Astrocyte of the hippocampus (primary cell): ENCODE measurements around the gene GRK6.

Experiments used
- DNase-seq: peaks from one replicate; pipeline ENCODE4 v3.0.0; 2011; ENCODE audit warnings: low read depth, low spot score

The GRK6 gene

DNA sequence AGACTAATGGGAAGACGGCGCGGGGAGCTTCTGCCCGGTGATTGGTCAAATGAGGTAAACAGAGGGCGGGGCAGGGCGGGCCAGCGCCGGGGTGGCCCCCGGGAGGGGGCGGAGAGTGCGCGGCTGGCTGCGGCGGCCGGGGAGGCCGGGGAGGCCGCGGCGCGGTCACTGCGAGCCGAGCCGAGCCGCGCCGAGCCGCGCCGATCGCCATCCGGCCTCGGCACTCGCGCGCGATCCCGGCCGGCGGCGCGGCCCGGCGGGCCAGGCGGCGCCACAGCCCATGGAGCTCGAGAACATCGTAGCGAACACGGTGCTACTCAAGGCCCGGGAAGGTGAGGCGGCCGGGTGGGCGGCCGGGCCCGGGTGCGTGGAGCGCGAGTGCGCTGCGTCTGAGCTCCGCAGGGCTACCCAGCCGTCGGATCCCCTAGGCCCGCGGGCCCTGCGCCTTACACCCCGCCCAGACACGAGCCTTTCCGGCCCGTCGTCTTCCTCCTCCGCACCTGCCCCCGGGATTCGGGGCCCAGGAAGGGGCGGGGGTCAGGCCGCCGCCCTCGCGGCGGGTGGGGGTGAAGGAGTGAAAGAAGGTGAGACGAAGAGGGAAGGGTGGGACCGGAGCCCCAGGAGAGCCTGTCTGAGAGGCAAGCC is at the start of gene GRK6:
GRK6 (plus strand) TSS at position 111 of the 645 bp plus-strand sequence; CDS start at position 281, 170 bp downstream.
- DNase-seq, result no peak

DNA sequence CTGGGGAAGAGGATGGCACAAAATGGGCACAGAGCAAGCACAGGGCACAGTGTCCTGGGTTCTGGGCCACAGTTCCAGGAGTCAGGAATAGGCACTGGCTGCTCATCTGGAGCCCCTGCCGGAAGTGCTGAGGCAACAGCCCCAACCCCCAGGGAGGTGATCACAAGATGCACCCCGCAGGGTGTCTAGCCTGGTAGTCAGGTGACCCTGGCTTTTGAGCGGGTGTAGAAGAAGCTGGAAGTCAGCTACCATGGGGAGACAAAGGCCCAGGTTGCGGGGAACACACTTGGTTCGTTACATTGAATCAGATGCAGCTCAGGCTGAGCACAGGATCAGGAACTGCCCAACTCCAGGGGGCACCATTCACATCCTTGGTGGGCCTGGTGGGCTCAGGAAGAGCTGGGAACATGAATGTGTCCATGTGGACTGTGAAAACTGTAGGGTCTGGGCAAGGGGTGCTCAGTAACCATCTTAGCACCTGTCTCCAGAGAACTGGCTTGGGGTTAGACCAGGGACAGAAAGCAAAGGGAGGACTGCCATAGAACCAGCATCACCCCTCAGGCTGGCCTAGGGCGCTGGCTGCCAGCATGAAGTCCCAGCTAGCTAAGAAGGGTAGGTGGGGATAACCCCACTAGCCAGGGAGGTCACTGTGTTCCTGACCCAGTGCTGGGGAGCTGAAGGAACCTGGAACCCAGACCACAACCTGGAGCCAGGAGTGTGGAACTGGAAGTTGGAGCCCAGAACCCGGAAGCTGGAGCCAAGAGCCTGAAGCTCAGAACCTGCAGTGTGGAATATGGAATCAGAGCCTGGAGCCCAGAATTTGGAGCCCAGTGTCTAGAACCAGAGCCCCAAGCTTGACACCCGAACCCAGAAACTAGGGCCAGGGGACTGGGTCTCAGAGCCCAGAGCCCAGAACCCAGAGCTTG is 48.4 kb upstream of the GRK6 start:
- no peak for DNase-seq

DNA sequence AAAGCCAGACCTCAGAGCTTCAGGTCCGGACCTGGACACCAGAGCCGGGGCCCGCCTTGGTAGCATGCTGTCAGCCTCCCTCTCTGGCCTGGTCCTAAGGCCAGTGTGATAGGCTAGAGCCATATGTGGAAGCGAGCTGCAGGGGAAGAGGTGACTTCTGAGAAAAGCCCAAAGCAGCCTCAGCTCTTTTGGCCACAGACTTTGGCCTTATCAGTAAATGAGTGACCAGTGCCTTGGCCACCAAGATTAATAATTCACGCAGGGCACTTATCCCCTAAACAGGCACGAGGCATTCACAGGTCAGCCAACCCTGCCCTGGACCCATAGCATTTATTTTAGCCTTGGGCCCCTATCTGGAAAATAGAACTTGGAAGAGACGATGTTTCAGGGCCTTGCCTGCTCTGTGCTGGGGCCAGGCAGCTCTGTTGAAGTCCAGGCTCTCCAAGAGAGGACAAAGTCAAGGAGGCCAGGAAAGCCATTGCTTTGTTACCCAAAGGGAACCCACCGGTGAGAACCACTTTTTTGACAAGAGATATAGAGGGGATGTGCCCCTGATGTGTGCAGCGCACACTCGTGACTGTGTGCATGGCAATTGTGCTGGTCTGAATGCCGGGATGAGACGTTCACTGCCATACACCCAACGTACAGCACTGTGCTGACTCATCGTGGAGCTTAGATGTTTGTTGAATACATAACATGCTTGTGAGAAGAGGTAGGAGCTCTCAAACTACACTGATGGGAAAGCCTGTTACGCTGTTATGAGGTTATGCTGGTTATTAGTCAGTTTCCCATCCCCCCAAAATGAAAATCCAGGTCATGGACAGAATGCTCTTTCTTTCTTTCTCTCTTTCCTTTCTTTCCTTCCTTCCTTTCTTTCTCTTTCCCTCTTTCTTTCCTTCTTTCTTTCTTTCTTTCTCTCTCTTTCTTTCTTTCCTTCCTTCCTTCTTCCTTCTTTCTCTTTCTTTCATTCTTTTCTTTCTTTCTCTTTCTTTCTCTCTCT is 47.3 kb upstream of the GRK6 start:
- peak; percentile 78 for DNase-seq

DNA sequence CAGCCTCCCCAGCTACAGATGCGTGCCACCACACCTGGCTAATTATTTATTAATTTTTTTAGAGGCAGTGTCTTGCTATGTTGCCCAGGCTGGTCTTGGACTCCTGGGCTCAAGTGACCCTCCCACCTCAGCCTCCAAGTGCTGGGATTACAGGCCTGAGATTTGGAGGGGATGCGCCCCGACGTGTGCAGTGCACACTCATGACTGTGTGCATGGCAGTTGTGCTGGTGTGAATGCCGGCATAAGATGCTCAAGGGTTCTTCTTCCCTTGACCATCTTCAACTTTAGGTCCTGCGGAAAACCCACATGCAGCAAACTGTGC is 45.7 kb upstream of the GRK6 start:
- no peak for DNase-seq

DNA sequence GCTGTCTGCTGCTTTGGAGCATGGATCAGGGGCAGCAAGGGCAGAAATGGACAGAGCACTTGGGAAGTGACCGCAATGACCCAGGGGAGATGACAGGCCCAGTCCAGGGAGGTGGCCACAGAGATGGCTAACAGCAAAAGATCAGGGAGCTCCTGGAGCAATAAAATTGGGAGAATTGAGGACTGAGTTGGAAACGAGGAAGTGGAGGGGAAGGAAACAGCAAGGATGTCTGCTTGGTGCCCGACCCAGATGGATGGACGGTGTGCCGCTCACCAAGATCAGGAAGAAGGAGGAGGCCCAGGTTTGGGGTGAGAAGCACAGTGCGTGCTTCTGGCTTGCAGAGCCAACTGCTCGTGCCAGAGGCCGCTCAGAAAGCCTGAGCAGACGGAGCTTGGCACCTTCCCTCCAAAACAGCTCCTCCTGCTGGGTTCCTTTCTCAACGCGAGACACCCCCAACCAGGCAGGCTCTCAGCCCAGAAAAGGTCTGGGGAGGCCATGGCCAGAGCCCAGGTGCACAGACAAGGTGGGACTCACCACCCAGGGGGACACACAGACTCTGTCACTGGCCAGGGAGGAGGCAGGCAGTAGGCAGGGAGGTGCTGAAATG is 44.0 kb upstream of the GRK6 start:
- DNase-seq, result peak; percentile 54

DNA sequence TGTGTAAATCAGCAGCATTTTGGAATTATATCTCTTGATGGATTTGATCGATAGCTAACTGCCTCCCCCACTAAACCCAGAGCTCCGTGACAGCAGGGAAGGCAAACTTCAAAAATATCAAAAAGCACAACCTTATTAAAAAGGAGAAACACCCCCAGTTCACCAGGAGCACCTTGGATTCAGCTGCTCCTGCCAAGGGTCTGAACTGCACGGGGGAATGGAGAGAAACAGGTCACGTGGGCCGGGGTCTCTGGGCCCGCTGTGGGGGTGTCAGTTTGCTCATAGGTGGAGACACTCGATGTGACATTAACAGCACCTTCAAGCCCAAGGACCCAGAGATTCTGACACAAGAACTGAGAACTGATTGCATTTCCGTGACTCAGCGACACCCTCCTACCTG is 43.3 kb upstream of the GRK6 start:
- DNase-seq, result no peak

DNA sequence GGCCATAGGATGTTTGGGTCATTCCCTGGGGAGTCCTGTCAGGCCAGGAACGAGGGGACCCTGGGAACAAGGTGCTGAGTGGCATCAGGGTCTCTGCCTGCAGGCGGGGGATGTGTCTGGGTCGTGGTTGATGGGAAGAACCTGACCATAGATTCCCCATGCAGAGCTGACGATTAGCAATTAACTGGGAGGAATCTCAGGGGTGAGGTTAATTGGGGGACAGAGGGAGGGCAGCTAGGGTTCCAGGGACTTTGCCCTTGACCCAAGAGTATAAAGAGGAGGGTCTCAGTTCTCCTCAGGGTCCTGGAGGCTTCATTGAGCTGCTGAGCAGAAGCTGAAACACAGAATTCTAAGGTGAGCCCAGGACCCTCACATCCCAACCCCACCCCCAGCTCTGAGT is 42.3 kb upstream of the GRK6 start, which contains the start of gene SLC34A1:
SLC34A1 (plus strand) TSS at position 301 of the 400 bp plus-strand sequence. CDS start 1,308 bp downstream, outside the sequence.
- DNase-seq, result no peak

DNA sequence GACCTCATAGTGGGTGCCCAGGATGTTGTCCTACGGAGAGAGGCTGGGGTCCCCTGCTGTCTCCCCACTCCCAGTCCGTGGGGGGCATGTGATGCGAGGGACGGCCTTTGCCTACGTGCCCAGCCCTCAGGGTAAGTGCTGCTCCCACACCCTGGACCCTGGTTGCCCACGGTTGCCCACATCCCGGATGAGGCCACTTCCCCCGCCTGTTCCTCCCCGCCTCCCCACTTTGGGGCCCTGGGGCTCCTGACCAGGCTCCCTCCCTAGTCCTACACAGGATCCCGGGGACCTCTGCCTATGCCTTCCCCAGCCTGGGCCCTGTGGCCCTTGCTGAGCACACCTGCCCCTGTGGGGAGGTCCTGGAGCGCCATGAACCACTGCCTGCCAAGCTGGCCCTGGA is 40.8 kb upstream of the GRK6 start:
- DNase-seq, result no peak

DNA sequence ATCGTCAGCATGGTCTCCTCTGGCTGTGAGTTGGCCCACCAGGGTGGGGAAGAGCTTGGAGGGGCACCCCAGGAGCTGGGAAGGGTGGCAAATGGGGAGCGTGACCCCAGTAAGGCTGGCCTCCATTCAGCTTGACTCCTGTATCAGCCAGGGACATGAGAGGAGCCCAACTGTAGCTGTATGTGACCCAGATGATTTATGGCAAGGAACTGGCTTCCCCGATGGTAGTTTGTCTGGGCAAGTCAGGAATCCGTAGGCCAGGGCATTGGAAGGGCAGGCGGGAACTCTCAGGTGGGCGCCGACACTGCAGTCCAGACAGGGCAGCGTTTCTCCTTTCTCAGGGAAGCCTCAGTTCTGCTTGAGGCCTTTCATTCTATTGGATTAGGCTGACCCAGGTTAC is 39.9 kb upstream of the GRK6 start:
- no peak for DNase-seq

DNA sequence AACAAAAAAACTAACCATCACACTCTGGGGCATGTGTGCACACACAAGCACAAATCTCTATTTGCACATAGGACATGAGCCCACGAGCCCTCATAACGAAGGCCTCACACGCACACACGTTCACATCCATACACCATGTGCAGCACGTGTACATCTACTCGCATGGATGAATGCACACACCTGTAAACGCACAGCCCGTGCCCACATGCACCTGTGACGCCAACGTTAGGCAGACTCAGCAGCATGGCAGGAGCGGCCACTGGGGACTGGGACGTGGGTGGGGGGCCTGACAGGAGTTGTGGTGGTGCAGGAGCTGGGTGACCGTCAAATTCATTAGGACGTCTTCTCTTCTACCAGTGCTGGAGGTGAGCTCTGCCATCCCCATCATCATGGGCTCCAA is 39.1 kb upstream of the GRK6 start:
- DNase-seq, result no peak

DNA sequence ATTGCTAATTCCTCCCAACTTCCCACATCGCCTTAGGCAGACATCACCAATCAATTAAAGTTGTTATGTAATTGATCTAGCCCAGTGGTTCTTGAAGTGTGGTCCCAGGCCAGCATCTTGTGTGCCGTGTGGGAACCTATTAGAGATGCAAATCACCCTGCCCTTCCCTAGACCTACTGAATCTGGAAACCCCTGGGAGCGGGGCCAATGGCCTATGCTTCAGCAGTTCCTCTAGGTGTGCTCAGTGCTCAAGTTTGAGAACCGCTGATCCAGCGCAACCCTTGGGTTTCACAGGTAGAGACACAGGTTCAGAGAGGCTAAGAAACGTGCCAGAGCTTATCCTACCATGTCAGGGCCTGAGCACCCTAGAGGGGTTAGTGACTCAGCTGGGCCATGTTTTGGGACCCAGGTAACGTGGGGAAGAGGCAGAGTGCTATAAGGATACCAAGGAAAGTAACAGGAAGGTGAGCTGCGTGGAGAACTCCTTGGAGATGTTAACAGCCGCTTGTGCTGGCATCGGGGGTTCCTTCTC is 37.9 kb upstream of the GRK6 start:
- no peak for DNase-seq

DNA sequence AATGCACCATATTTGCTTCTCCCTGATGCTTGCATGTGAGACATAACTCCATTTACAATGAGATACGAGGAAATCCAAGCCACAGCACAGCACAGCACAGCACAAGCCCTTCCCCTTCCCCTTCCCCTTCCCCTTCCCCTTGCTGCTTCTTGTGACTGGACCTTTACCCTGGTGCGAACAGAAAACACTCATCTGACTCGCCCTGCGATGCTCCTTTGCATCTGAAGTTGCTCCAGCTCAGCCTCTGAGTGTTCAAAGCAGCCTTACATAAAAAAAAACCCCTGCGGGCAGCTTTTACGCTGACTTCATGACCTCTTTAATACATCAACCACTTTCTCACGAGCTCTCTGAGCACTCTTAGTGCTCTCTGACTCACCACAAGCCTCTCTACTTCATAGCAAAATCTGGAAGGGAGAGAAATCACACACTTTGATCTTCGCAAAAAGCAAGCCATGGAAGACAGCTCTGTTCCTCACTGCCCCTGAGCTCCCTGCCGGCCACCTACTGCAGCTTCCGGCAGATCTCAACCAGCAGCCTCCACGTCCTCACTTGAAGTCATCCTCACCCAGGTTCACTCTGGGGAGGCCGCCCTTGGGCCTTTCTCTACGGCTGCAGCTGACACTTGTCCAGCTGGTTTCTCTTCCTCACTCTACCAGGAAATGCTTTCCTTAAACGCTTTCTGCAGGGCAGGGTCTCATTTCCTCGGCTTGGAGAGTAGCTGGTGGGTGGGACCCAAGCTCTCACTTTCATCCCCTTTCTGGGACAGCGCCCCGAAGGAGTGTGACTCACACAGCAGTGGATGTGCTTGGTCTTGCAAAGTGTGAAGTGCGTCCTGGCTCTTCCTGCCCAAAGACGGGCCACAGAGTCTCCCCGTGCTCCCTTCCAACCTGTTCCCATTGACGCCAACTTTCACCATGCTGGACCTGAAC is 37.0 kb upstream of the GRK6 start:
- DNase-seq, result peak; percentile 79

DNA sequence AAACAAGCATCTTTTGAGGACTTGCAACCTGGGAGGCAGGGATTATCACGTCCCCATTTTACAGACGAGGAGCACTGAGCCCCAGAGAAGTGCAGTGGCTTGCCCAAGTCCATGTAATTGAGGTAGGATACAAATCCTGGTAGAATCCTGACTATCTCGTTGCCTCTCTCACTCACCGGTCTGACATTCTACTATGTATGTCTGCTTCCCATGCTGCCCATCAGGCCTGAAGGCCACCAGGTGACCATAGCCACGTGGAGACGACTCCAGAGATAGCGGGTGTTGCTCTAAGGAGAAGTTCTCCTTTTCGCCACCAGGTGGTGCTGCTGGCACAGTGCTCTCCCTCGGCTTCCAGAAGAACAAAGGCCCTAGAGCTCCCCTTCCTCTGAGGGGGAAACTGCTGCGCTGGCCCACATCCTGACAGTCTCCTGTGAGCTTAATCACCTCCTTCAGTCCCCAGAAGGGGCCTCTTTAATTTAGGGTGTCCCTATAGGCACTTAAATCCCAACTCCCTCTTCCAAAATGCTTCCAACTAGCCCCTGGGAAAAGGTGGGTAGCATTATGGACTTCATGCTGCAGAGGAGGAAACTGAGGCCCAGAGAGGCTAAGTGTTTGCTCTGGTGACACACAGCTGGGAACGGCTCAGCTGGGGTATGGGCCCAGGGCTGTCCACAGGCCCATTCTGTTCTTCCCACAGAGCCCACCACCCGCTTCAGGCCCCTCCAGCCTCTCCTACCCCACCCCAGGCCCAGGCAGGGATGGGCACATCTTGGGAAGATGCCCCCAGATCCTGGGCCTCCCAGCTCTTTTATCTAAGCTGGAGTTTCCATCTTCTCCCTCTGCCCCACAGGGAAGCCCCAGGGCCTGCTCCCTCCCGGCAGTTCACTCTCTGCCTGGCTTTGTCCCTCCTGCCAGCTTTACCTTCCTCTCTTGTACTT is 35.8 kb upstream of the GRK6 start:
- peak; percentile 93 for DNase-seq

DNA sequence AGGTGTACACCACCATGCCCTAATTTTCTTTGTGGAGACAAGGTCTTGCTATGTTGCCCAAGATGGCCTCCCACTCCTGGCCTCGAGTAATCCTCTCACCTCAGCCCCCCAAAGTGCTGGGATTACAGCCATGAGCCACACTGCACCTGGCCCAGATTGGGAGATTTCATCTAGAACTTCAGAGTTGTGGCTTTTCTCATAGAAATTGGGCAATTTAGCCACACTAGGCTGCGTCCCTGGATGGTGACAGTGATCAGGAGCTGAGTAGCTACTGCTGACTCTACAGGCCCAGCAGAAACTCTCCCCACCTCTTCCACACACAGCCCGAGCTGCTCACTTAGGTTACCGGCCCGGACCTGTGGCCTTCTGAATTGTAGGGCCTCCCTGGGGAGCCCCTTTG is 33.7 kb upstream of the GRK6 start:
- no peak for DNase-seq

DNA sequence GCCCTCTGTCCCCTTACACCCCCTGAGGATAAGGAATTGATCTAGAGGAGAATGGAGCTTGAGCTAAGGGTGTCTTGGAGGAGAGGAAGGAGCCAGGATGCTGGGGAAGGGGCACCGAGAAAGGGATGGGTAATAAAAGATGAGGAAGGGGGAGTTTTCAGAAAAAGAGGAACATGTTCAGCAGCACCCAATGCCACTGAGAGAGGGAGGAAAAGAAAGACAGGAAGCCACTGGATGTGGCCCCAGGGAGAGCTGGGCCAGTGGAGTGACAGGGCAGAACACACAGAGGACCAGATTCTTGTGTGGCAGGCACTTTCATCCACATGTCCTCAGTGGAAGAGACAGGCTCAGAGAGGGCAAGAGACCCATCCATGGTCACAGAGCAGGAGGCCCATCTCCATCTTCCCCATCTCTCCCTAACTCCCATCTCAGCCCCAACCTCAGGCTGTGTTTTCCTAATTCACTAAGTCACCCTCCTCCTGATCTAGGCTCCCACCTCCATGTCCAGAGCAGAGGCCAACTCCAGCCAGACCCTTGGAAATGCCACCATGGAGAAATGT is 33.2 kb upstream of the GRK6 start:
- no peak for DNase-seq

DNA sequence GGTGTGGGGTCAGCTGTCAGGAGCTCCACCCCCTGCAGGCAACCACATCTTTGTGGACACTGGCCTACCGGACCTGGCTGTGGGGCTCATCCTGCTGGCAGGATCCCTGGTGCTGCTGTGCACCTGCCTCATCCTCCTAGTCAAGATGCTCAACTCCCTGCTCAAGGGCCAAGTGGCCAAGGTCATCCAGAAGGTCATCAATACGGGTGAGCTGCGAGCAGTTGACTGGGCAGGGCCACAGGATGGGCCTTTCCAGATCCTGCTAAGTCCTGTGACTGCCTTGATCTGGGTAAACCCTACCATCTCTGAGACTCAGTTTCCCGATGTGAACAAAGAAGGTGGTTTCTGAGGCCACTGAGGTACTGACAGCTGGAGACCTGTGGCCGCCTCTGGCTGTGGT is 32.5 kb upstream of the GRK6 start:
- no peak for DNase-seq

DNA sequence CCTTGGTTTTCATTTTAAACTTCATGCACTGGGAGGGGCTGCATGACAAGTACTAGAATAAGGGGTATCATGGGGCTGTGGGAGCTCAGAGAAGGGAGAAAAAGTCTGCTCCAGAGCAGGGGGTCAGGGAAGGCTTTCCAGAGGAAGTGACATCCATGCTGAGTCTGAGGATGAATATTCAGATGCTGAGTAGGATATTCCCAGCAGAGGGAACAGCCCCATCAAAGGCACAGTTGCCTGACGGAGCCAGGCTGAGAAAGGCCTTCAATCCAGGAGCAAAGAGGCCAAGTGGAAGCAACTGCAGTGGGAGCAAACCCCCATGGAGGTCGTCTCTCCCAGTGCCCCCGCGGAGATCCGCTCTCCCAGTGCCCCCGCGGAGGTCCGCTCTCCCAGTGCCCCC is 30.4 kb upstream of the GRK6 start:
- no peak for DNase-seq

DNA sequence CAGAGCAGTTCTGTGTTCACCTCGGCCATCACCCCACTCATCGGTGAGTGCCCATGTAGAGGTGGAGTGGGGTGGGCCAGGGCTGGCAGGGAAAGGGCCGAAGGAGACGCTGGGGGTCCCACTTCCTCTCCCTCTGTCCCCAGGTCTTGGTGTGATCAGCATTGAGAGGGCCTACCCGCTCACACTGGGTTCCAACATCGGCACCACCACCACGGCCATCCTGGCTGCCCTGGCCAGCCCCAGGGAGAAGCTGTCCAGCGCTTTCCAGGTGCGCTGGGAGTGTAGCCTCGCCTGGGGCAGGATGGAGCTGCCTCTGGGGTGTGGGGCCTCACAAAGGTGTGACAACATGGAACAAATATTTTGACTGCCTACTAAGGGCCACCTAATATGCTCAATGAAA is 29.7 kb upstream of the GRK6 start:
- no peak for DNase-seq
